Measurements from ENCODE around the gene OOEP. TPM values are rescaled to one million over a fixed set of nuclear protein-coding genes. Genes with fewer than 3 reads are reported as not detected.
A peak's percentile ranks its signal among the peaks of the same experiment; 100 is the strongest.

The OOEP gene
- total RNA-seq (2021) = 10.9 and 12.2 TPM in 2 replicates
- Bru-seq, nascent RNA = percentile 50 among the genes with signal in this experiment
- percentile 50 among the genes with signal in this experiment for BruChase-seq, experiment 1, labeled RNA remaining after a 2-hour chase
- percentile 44 among the genes with signal in this experiment for BruChase-seq, experiment 2, labeled RNA remaining after a 6-hour chase
- long read RNA-seq, partial matches to known transcripts = 7 of 15 reads
- long read RNA-seq, other reads (novel, unspliced or antisense) = 6 of 15 reads

- TF ChIP-seq EZH2 (IDR thresholded peaks at IDR 0.05; ENCODE audit: low read depth) (no peak), CTCF (conservative IDR thresholded peaks at IDR 0.05) (no peak)
- no TSS peak for BruUV-seq (replicated peaks)
- peaks cover 5% of the 10 kb centered on the region; the same call in 1 of the 2 replicates for H3K9me3 ChIP-seq (ENCODE audit: insufficient read depth, low read depth)
- H3K9me2 ChIP-seq (ENCODE audit: insufficient read depth) = no peaks in the 10 kb centered on the region
- intact Hi-C loops (cut with micrococcal nuclease; ENCODE audit: unreplicated experiment) = no loop called here
- no peak within 1 kb of the TSS for H3K4me2 ChIP-seq
- H3K36me3 ChIP-seq (ENCODE audit: low read depth) = no peaks in the 10 kb centered on the region
- H3K79me2 ChIP-seq (ENCODE audit: low read depth) = no peaks in the 10 kb centered on the region
- no peaks in the 10 kb centered on the region for H3K4me1 ChIP-seq (replicated peaks; ENCODE audit: insufficient read depth)
- H3K4me3 ChIP-seq = no peak within 1 kb of the TSS
- H3F3A ChIP-seq (ENCODE audit: insufficient read depth, low read depth) = no peaks in the 10 kb centered on the region
- POLR2A ChIA-PET (ENCODE audit: unreplicated experiment) = no interaction called here
- H2AFZ ChIP-seq = no peak within 1 kb of the TSS
- no peaks in the 10 kb centered on the region for H4K20me1 ChIP-seq (ENCODE audit: insufficient read depth)
- no peaks in the 10 kb centered on the region for H3K27me3 ChIP-seq (ENCODE audit: insufficient read depth, low read depth)
- no peak for DNase-seq
- no peak within 1 kb of the TSS for H3K27ac ChIP-seq
- CTCF ChIA-PET = interaction anchor here (0.5 kb wide), 1 partner anchor 1799 kb away, joined by 3 read pairs; no protein-coding TSS in a partner anchor
Measured at GRCh38 chr6:73369563-73369962, at the start of gene OOEP. OOEP (minus strand) TSS chr6:73369897; CDS start chr6:73369792, 105 bp downstream.

GRCh38 chr6:73418081-73418741 is 48.5 kb upstream of the OOEP start:
- no peaks in the 10 kb centered on the region for H3K4me1 ChIP-seq (replicated peaks; ENCODE audit: insufficient read depth)
- no peak overlapping the region for H3K27ac ChIP-seq
- H2AFZ ChIP-seq = no peak overlapping the region
- no peaks in the 10 kb centered on the region for H3K9me2 ChIP-seq (ENCODE audit: insufficient read depth)
- H4K20me1 ChIP-seq (ENCODE audit: insufficient read depth) = no peaks in the 10 kb centered on the region; the same call in 1 of the 2 replicates
- H3F3A ChIP-seq (ENCODE audit: insufficient read depth, low read depth) = peaks cover 23% of the 10 kb centered on the region; the same call in 1 of the 2 replicates
- no peak overlapping the region for H3K4me2 ChIP-seq
- H3K9me3 ChIP-seq (ENCODE audit: insufficient read depth, low read depth) = no peaks in the 10 kb centered on the region
- 0 out of 2 replicates have a peak, but pooled peaks cover 3% of the 10 kb centered on the region for H3K36me3 ChIP-seq (ENCODE audit: low read depth)
- ChIA-PET CTCF (no interaction called here), POLR2A (ENCODE audit: unreplicated experiment) (no interaction called here)
- BruUV-seq (replicated peaks) = no TSS peak
- intact Hi-C loops (cut with micrococcal nuclease; ENCODE audit: unreplicated experiment) = no loop called here
- H3K79me2 ChIP-seq (ENCODE audit: low read depth) = no peaks in the 10 kb centered on the region
- H3K27me3 ChIP-seq (ENCODE audit: insufficient read depth, low read depth) = no peaks in the 10 kb centered on the region
- no peak for TF ChIP-seq CTCF (conservative IDR thresholded peaks at IDR 0.05)
- TF ChIP-seq EZH2 (IDR thresholded peaks at IDR 0.05; ENCODE audit: low read depth) = no peak
- no peak overlapping the region for H3K4me3 ChIP-seq
- no peak for DNase-seq

- Histone ChIP-seq H3K27me3 (ENCODE audit: insufficient read depth, low read depth) (no peaks in the 10 kb centered on the region), H3K4me2 (no peak overlapping the region), H2AFZ (no peak overlapping the region), H3K79me2 (ENCODE audit: low read depth) (no peaks in the 10 kb centered on the region), H3K4me1 (replicated peaks; ENCODE audit: insufficient read depth) (peaks cover 7% of the 10 kb centered on the region; the same call in 1 of the 2 replicates), H4K20me1 (ENCODE audit: insufficient read depth) (no peaks in the 10 kb centered on the region), H3K9me2 (ENCODE audit: insufficient read depth) (no peaks in the 10 kb centered on the region), H3K4me3 (no peak overlapping the region), H3F3A (ENCODE audit: insufficient read depth, low read depth) (peaks cover 6% of the 10 kb centered on the region; the same call in 1 of the 2 replicates), H3K27ac (no peak overlapping the region), H3K36me3 (ENCODE audit: low read depth) (no peaks in the 10 kb centered on the region), H3K9me3 (ENCODE audit: insufficient read depth, low read depth) (no peaks in the 10 kb centered on the region)
- CTCF ChIA-PET = no interaction called here
- no peak for TF ChIP-seq CTCF (conservative IDR thresholded peaks at IDR 0.05)
- TF ChIP-seq EZH2 (IDR thresholded peaks at IDR 0.05; ENCODE audit: low read depth) = no peak
- POLR2A ChIA-PET (ENCODE audit: unreplicated experiment) = no interaction called here
- no TSS peak for BruUV-seq (replicated peaks)
- no peak for DNase-seq
- intact Hi-C loops (cut with micrococcal nuclease; ENCODE audit: unreplicated experiment) = no loop called here
Measured at GRCh38 chr6:73413102-73413501, 43.4 kb upstream of the OOEP start.
